Astrocyte (in vitro differentiated cells and primary cell): ENCODE data around the gene ERVMER34-1.

Source experiments
- CTCF ChIP-seq: IDR thresholded peaks from 2 replicates; pipeline ENCODE4 v1.5.1; 2011; ENCODE audit warnings: low read depth, mild to moderate bottlenecking, inconsistent platforms, low read length, moderate library complexity; ENCODE audit not compliant: insufficient read depth
- EZH2 ChIP-seq: IDR thresholded peaks from 2 replicates; pipeline ENCODE4 v1.6.1; 2012; ENCODE audit warnings: mild to moderate bottlenecking, low read length, inconsistent platforms; ENCODE audit not compliant: insufficient read depth

GRCh38 chr4:52783069-52783468 lies 31.8 kb upstream of the ERVMER34-1 start:
- TF ChIP-seq CTCF (no peak), EZH2 (no peak)
